Kidney (tissue), 14 donors: ENCODE measurements around the gene MUL1. TPM values are rescaled to one million over a fixed set of nuclear protein-coding genes. Genes with fewer than 3 reads are reported as not detected.

Experiments used
- DNase-seq, 5 donors: peaks; one replicate each; pipeline ENCODE4 v3.0.0-alpha.2; 2013 to 2020
- FAIRE-seq: peaks from 2 replicates; lab custom pipeline; 2012; peaks lifted over from hg19 to GRCh38; lab: Jason Lieb, UNC
- H3K27ac ChIP-seq, 2 donors: one replicate each; pipeline ENCODE4 v1.7.0; 2013; ENCODE audit warnings: low read depth in 2 of 2, low read length in 2 of 2, inconsistent platforms in 1 of 2
- H3K27me3 ChIP-seq: one replicate; pipeline ENCODE4 v1.7.1; 2013; ENCODE audit warnings: low read length, inconsistent platforms; ENCODE audit not compliant: control insufficient read depth, insufficient read depth
- H3K36me3 ChIP-seq, 3 donors: one replicate each; pipeline versions ENCODE4 v1.7.0 to v1.7.1; 2013; ENCODE audit warnings: low read length in 3 of 3, control low read depth in 1 of 3, inconsistent platforms in 1 of 3; ENCODE audit not compliant: insufficient read depth in 3 of 3, control insufficient read depth in 2 of 3
- H3K4me1 ChIP-seq, 3 donors: one replicate each; pipeline versions ENCODE4 v1.7.0 to v1.7.1; 2013; ENCODE audit warnings: low read length in 3 of 3, inconsistent platforms in 1 of 3, low read depth in 1 of 3; ENCODE audit not compliant: control insufficient read depth in 2 of 3, insufficient read depth in 2 of 3
- H3K4me3 ChIP-seq, 3 donors: one replicate each; pipeline versions ENCODE4 v1.7.0 to v1.8.1; 2013; ENCODE audit warnings: low read length in 3 of 3, control low read depth in 1 of 3, inconsistent platforms in 1 of 3
- H3K9ac ChIP-seq, 3 donors: one replicate each; pipeline versions ENCODE4 v1.7.0 to v1.7.1; 2013; ENCODE audit warnings: low read length in 3 of 3, control low read depth in 1 of 3, inconsistent platforms in 1 of 3
- H3K9me3 ChIP-seq, 3 donors: one replicate each; pipeline versions ENCODE4 v1.7.0 to v1.7.1; 2013; ENCODE audit warnings: low read length in 3 of 3, control low read depth in 1 of 3, inconsistent platforms in 1 of 3; ENCODE audit not compliant: control insufficient read depth in 2 of 3, insufficient read depth in 1 of 3
- intact Hi-C: fragments of 100-400 bp; cut with DNase I; formaldehyde crosslinking; loops from one replicate; pipeline ENCODE4 v1.11.1; 2022
- polyA plus RNA-seq: library from polyadenylated mRNA; stranded (reverse); fragments of 350-450 nt; fragmentation: Illumina TruSeq; extraction: RNeasy Lipid Tissue Mini Kit (QIAGEN cat#74804); gene quantifications from one replicate; pipeline ENCODE4 v1.2.3, GENCODE V29; 2014; ENCODE audit warnings: low read depth, low replicate concordance; ENCODE audit not compliant: insufficient read depth
- total RNA-seq: library from RNA; stranded (reverse); fragmentation: NEBNext Ultra II Directional; extraction: Animal tissue kit (Norgen Biotek cat#: 25700); gene quantifications from one replicate; pipeline ENCODE4 v1.2.1, GENCODE V29; 2021
- TF ChIP-seq, protein P1 (sequence below): IDR thresholded peaks from 3 replicates; pipeline ENCODE4 v1.5.1; 2012; ENCODE audit warnings: mild to moderate bottlenecking, moderate library complexity, borderline replicate concordance; ENCODE audit not compliant: insufficient read depth; ENCODE audit errors: extremely low read depth
- donor health status: control.
- donor health status: control.
- donor health status: control.
- donor health status: control.
- donor health status: control.
- donor health status: DM: yes; HTN: yes; CAD: no.
- donor health status: Normal renal cell carcinoma (clear cell type).

The MUL1 gene
- total and polyA plus RNA-seq, 2 donors from 2014 or later, result 33.0 to 40.0 TPM

- no peaks in the 10 kb centered on the region for H3K9me3 ChIP-seq
- no peaks in the 10 kb centered on the region for H3K27me3 ChIP-seq
- FAIRE-seq (no peak), DNase-seq (peak; percentile 50 to 84 (median 57))
- H3K27ac ChIP-seq, result peak overlapping the region; percentile 84 to 92
- H3K36me3 ChIP-seq, result no peaks in the 10 kb centered on the region
- peak overlapping the region; percentile 53 to 81 (median 74) for H3K9ac ChIP-seq
- H3K4me3 ChIP-seq, result peak overlapping the region; percentile 70 to 85 (median 81)
- TF ChIP-seq, protein P1, sequence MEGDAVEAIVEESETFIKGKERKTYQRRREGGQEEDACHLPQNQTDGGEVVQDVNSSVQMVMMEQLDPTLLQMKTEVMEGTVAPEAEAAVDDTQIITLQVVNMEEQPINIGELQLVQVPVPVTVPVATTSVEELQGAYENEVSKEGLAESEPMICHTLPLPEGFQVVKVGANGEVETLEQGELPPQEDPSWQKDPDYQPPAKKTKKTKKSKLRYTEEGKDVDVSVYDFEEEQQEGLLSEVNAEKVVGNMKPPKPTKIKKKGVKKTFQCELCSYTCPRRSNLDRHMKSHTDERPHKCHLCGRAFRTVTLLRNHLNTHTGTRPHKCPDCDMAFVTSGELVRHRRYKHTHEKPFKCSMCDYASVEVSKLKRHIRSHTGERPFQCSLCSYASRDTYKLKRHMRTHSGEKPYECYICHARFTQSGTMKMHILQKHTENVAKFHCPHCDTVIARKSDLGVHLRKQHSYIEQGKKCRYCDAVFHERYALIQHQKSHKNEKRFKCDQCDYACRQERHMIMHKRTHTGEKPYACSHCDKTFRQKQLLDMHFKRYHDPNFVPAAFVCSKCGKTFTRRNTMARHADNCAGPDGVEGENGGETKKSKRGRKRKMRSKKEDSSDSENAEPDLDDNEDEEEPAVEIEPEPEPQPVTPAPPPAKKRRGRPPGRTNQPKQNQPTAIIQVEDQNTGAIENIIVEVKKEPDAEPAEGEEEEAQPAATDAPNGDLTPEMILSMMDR, result no peak
- H3K4me1 ChIP-seq, result peaks cover 3 to 29% (median 15%) of the 10 kb centered on the region in 3 donors
- intact Hi-C loops, result no loop called here
Observed at GRCh38 chr1:20484519-20485462, 23.2 kb downstream of the MUL1 start.

- H3K27ac ChIP-seq, result peak overlapping the region; percentile 84 to 92
- no peaks in the 10 kb centered on the region for H3K9me3 ChIP-seq
- FAIRE-seq, result no peak
- peaks cover 3 to 34% (median 20%) of the 10 kb centered on the region in 3 donors for H3K4me1 ChIP-seq
- H3K9ac ChIP-seq, result peak overlapping the region; percentile 53 to 81 (median 74)
- H3K36me3 ChIP-seq, result no peaks in the 10 kb centered on the region
- peak in 4 of 5 donors; percentile 58 to 74 (median 72) for DNase-seq
- intact Hi-C loops, result no loop called here
- H3K4me3 ChIP-seq, result peak overlapping the region; percentile 70 to 85 (median 81)
- no peaks in the 10 kb centered on the region for H3K27me3 ChIP-seq
- TF ChIP-seq, protein P1, result no peak
Observed at GRCh38 chr1:20483833-20484518, 24.0 kb downstream of the MUL1 start.

DNA sequence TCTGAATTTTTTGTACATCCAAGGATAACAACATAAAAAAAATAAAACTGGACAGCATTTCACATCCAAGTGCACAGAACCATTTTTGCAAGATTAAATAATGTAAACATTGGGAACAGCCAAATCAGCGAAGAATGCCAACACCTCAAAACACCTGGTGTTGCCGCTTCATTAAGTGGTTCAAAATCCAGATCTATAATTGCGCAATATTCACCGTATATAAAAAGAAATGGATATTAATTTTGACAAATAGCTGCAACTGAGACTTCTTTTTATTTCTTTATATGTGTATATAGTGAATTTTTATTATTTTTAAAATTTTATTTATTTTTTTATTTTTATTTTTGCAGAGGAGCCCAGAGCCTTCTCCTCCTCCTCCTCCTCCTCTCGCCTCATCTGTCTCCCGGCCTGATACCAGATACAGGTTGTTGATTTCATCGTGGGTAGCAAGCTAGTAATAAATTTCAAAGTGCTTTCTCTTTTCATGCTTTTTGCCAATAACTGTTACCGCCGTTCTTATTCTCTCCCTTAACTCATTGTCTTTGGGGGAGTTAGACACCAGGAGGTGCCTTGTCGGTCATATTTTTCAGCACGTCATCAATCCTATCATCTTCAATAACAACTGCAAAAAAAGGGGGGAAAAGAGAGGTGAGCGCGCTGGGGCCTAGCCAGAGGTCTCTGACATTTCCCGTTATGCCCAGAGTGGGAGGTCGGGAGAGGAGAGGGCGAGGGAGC is 24.7 kb downstream of the MUL1 start:
- FAIRE-seq, result no peak

More for the DNA sequence above, 24.7 kb downstream of the MUL1 start:
- Histone ChIP-seq H3K4me3 (peak overlapping the region; percentile 70 to 85 (median 81)), H3K9ac (peak overlapping the region in 2 of 3 donors; percentile 74 to 81), H3K36me3 (no peaks in the 10 kb centered on the region), H3K9me3 (no peaks in the 10 kb centered on the region), H3K4me1 (peaks cover 7 to 39% (median 27%) of the 10 kb centered on the region in 3 donors), H3K27ac (peak overlapping the region; percentile 84 to 92), H3K27me3 (no peaks in the 10 kb centered on the region)
- no peak for DNase-seq
- TF ChIP-seq, protein P1, result no peak
- intact Hi-C loops, result no loop called here
